HTR-8/SVneo (cell line): ENCODE measurements around the gene DOK7.

Source experiments
- DNase-seq: peaks from one replicate; pipeline ENCODE4 v3.0.0; 2011; ENCODE audit warnings: low spot score, mixed read lengths; ENCODE audit not compliant: insufficient read length
- FAIRE-seq: peaks from 2 replicates; lab custom pipeline; 2011; peaks lifted over from hg19 to GRCh38; lab: Jason Lieb, UNC

Gene DOK7

DNA sequence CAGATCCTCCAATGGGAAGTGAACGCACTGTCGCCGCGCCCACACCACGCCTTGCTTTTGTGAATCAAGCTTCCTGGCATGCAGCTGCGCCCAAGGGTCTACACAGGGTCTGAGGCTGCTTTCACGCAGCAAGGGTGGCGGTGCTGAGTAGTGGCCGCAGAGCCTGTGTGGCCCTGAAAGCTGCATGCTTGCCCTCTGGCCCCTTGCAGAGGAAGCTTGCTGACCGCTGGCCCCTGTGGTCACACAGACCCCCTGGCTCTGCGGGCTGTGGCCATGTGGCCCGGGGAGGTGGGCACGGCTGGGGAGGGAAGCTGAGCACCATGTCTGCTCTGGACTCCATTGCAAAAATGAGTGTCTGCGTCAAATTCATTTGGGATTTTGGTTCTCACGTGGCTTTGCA is 8.8 kb downstream of the DOK7 start:
- no peak for FAIRE-seq
- DNase-seq, result no peak

DNA sequence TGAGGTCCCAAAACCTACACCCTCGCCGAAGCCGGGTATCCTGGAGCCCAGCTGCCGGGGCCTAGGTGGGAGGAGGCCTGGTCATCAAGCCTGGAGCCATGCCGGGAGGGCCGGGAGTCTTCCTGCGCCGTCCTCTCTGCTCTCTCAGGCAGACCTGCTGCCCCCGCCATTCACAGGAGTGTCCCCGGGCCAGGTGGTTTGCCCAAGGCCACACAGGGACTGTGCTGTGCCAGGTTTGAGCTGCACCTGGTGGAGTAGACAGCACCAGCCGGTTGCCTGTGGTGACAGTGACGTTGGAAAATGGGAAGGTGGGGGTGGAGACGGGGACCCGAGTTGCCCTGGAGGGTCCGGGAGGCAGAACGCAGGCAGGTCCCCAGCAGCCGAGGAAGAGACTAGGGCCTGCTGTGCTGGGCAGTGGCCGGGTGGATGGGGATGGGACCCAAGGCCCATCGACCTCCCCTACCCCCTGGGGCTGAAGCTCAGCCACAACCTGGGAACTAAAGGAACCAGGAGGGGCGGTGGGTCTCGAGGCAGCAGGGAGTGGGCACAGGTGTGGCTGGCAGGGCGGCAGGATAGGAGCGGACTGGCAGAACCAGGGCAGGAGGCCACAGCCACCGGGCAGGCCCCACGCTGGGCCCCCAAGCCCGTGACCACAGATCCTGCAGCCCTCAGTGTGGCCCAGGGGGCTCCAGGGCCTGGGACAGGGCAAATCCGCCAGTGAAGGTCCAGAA is 9.5 kb downstream of the DOK7 start:
- DNase-seq, result no peak
- FAIRE-seq, result no peak

DNA sequence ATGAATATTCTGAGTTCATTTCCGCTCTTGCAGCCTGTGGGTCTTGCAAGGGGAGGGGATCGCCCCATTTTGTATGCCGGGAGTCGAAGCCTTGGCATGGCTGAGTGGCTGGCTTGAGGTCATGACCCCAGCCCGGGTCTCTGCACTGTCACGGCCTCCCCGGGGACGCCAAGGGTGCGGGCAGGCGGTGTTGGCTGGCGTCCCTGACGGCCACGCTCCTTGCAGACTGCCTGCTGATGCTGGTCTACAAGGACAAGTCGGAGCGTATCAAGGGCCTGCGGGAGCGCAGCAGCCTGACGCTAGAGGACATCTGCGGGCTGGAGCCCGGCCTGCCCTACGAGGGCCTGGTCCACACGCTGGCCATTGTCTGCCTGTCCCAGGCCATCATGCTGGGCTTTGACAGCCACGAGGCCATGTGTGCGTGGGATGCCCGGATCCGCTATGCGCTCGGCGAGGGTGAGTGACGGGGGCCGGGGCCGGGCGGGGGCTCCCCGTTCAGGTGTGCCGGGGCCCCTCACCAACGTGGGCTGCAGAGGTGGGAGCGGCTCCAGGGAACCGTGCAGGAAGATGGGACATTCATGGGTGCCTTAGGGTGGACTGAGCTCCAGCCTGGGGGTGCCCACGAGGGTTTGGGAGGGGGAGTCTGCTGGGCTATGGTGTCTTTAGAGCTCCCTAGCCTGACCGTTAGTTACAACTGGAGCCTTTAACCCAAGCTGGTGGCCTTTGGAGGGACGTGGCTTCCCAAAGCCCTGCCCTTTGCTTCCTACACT is 10.3 kb downstream of the DOK7 start:
- DNase-seq, result no peak
- no peak for FAIRE-seq

DNA sequence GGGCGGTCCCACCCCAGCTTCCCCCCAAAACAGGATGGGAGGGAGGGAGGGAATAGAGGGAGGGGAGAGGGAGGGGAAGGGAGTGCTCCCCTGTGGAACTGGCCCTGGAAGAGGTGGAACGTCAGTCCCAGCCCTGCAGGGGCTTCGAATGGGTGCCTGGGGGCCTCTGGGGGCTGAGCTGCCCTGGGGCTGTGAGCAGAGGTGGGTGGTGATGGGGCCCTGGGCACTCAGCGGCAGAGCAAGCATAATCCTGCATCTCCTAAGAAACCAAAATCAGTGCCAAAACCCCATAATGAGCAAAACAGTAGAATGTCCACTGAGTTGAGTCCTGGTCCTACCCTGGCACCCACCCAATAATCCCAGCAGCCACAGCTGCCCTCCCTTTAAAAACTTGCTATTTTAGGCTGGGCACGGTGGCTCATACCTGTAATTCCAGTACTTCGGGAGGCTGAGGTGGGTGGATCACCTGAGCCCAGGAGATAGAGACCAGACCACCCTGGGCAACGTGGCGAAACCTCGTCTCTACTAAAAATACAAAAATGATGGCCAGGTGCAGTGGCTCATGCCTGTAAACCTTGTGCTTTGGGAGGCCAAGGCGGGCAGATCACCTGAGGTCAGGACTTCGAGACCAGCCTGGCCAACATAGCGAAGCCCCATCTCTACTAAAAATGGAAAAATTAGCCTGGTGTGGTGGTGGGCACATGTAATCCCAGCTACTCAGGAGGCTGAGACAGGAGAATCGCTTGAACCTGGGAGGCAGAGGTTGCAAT is 11.1 kb downstream of the DOK7 start:
- no peak for FAIRE-seq
- DNase-seq, result no peak

DNA sequence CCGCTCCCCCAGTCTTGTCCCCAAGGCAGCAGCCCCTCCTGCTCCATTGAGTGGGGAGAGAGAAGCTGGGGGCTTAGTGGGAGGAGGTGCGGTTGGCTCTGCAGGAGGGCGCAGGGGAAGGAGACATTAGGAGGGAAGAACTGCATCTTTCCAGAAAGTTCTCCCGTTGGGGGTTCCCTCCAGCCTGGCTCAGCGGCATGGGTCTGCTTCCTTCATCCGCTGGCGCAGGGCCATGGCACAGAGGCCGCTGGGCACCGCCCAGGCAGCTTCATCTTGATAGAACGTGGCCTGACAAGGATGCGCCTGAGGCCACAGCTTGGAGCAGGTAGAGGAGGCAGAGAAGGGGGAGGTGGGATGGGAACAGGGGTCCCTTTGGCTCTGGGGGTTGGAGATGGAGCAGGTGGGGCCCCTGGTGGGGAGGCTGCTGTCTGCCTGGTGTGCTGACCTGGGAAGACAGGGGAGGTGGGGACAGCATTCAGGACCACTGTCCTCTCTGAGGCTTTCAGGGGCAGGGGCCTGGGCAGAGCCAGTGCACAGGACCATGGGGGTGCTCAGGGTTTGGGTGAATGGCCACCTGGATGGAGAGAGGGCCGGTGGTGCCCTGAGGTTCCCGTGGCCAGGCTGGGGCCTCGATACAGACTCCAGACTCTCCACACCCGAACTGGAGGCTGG is 12.1 kb downstream of the DOK7 start:
- FAIRE-seq (no peak), DNase-seq (no peak)

DNA sequence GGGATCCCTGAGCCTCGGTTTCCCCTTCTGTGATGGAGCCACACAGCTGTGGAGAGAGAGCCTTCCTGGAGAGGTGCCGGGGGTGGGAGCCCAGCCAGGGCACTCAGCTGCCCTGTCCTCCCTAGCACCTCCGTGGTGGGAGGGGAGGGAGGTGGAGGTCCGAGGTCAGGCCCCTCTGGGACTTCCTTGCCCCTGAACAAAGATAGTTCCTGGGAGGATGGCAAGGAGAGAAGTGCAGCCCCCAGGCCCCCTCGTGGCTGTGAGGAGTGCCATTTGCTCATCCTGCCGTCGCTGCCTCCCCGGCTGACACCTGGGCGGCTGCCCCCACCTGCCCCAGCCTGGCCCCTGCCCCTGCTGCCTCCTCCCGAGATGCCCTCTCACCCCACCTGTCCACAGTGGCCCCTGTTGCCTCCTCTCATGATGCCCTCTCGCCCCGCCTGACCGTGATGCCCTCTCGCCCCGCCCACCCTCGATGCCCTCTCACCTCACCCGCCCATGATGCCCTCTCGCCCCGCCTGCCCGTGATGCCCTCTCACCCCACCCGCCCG is 12.7 kb downstream of the DOK7 start:
- FAIRE-seq, result no peak
- no peak for DNase-seq

DNA sequence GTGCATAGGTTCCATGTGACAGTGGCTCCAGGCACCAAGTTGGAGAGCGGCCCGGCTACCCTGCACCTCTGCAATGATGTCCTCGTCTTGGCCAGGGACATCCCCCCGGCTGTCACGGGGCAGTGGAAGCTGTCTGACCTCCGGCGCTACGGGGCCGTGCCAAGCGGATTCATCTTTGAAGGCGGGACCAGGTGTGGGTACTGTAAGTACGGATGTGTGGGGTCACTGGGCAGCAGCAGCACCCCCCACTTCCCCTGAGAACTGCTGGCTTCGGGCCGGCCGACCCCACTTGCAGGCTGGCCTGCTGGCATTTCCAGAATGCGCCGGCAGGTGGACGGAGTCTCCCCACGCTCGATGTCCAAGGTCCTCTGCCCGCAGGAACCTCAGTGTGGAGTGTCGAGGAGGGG is 13.2 kb downstream of the DOK7 start:
- no peak for FAIRE-seq
- DNase-seq, result no peak

DNA sequence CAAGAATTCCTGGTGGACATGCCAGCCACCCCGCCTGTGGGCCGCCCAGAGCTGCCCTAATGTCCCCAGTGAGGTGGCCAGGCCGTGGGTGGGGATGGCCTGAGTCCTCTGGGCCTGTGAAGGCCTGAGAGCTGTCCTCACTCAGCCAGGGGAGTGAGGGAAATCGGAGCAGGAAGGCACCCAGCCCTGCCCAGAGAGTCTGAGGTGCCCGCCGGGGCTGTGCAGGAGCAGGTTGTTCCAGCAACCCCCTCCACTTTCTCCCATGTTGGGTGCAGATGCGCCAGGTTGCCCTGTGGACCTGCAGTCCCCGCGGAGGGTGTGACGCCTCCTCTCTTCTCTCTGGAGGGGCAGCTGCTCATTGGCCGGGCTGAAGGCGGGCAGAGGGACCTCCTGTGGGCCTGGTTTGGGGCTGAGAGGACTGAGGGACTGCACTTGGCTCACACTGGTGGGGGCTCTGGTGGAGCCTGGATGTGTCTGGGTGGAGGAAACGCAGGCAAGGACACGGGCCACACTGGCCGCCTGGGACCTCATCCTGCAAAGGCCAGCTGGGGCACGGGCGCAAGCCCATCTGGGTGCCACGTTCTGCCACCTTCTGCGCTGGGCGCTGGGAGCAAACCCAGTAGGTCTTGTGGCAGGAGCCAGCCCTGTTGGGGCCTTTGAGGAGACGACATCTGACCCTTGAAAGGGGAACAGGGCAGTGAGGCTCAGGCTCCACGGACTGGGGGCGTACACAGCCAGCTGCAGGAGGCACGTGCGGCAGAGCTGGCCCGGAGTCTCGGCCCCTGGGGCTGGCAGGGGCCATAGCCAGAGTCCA is 14.0 kb downstream of the DOK7 start:
- DNase-seq, result no peak

DNA sequence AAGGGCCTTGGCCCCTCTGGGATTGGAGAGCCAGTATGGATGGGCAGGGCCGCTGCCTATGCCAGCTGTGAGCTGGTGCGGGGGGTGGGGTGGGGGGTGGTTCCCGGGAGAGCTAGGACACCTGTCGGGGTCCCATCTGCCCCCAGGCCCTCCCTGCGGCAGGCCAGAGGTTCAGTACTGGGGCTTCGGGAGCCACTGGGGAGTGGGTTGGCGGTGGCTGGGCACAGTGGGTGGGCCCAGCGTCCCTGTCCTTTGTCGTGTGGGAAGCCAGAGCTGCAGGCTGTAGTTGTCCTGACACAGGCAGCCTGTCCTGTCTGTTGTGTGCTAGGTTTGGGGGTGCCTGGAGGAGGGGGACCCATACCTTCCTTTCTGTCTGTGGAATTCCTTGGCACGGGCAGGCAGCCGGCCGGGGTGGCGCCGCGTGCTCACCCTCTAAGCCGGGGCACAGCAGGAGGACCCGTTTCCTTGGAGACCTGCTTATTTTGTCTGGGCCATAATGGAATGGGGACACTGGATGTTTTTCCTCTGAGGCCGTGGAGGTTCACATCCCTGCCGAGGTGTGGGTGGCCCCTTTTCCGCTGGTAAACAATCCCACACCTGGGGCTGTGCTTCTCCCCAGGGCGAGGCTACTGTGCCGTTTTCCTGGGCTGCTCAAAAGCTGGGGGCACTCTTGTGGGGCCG is 14.8 kb downstream of the DOK7 start:
- FAIRE-seq (no peak), DNase-seq (no peak)

More for the DNA sequence above, 14.0 kb downstream of the DOK7 start:
- FAIRE-seq, result no peak

DNA sequence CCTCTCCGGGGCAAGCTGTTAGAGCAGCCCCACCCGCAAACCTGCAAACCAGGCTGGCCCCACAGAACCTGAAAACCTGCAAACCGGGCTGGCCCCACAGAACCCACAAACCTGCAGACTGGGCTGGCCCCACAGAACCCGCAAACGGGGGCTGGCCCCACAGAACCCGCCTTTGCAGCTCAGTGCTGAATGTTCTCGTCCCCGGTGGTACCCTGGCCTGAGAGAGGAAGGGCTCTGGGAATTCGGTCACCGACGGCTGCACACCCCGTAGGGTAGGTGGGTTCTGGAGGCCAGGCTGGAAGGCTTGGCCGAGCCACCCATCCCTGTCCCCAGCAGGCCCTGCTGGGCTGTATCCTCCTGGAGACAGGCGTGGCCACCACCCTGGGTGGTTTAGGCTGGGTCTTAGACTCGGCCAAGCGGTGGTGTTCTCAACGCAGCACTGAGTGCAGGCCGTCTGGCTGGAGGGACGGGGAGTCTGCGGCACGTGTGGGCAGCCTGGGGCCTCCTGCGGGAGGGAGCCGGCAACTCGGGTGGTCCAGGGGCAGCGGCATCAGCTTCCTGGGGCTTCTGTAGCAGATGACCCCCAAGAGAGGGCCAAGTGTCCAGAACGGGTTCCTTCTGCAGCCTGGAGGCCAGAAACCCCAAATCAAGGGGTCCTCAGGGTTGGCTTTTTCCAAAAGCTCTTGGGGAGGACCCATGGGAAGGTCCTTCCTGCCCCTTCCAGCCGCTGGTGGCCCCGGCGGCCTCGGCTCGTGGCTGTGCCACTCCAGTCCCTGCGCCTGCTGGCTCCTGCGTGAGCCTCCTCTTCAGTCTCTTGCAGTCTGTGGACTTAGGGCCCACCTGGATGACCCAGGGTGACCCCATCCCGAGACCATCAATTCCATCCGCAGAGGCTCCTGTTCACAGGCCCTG is 15.6 kb downstream of the DOK7 start:
- no peak for DNase-seq
- FAIRE-seq, result no peak

DNA sequence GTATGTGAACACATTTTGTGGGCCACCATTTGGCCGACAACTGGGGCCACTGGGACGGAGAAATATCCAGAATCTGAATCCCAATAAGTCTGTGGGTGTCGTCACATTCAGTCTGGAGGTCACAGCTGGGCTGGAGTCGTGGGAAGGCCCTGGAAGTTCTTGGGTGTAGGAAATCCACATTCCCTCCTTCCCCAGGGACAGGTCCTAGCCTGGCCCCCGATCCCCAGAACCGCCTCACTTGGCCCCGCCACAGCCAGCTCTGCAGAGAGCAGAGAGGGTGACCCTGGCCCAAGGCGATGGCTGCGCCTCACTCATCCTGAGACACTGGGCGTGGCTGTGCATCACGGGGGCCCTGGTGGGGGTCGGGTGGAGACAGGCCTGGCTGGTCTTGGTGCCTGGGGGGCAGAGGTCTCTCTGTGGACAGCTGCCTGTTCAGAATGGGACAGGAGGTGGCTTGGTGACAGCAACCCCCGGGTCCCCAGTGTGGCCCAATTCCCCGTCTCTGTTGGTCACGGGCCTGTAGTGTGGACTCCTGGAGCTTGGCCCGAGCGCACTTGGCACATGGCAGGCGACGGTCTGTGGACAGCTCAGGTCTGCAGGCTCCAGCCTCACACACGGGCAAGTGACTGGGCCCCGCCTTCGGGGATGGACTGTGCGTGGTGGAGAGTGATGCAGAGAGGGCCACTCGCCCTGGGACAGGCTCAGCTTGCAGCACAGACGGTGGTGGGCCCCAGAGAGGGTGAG is 16.4 kb downstream of the DOK7 start:
- DNase-seq (no peak), FAIRE-seq (no peak)

DNA sequence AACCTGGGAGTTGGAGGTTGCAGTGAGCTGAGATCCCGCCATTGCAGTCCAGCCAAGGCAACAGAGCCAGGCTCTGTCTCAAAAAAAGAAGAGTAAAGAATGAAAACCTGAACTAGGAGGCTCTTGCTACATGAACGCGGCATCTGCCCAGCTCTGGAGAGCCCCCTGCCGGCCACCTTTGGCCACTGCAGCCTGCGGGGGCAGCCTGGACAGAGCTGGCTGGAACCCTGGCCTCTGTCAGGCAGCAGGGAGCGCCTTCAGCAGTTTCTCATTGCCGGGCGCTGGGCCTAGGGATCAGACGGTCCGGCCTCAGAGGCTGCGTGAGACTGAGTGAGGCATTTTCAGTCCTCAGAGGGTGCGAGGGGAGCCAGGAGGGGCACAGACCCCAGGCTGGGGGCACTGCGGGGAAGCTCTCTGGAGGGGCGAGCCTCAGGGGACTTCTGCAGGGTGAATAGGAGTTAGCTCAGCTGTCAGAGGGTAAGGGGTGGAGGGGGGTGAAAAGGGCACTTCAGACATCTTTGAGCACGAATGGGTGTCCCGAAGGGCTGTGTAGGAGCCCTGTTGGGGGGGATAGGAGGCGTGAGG is 17.5 kb downstream of the DOK7 start:
- FAIRE-seq (no peak), DNase-seq (peak; percentile 90)

DNA sequence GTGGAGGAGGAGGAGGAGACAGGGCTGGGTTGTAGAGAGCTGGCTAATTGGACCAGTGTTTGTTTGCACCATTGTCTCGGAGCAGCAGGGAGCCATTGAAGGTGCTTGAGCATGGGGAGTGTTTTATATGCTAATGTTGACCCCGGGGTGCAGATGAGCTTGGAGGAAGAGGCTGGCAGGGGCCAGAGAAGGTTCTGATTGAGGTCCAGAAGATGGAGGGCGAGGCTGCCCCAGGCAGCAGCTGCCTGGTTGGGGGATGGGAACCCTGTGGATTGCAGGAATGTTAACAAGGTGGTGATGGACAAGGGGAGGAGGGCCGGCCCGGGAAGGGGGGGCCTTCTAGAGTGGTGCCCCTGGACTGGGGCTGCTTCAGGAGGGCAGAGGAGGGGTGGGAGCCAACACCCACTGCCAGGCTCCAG is 18.0 kb downstream of the DOK7 start:
- no peak for DNase-seq
- FAIRE-seq, result no peak

DNA sequence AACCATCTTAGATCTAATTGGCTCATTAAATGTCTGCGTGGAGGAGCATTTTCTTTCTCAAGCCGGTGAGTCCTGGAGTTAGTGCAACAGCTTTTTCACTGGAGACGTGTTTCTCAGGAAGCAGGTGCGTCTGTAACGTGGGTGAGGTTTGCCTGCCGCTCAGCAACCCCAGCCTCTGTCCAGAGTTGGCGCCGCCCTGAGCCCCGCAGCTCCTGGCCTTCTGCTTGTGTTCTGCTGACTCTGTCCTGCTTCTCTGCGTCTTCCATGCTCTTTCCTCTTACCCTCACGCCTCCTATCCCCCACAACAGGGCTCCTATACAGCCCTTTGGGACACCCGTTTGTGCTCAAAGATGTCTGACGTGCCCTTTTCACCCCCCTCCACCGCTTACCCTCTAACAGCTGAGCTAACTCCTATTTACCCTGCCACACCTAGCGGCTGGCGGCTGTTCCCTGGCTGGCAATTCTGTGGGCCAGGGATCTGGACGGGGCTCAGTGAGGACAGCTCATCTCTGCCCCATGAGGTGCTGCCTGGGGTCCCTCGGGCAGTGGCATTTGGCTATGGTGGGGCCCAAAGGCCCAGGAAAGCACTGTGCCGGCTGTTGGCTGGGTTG is 18.8 kb downstream of the DOK7 start:
- FAIRE-seq, result no peak
- no peak for DNase-seq

DNA sequence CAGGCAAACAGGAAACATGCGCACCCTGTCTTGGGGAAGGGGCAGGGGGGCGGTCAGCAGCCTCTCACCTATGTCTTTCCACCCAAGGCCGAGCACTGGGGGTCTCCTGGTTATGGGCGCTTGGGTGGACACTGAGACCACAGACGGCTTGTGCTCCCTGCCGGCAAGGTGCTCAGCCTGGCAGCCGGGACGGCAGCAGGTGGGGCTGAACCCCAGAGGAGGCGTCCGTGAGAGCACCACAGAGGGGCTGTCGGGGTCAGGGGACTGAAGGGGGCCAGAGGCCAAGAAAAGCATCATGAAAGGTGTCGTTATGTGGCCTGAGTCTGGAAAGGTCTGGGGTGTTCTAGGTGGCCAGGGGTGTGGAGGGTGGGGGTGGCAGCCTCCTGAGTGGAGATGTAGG is 19.6 kb downstream of the DOK7 start:
- FAIRE-seq, result no peak
- DNase-seq, result no peak

DNA sequence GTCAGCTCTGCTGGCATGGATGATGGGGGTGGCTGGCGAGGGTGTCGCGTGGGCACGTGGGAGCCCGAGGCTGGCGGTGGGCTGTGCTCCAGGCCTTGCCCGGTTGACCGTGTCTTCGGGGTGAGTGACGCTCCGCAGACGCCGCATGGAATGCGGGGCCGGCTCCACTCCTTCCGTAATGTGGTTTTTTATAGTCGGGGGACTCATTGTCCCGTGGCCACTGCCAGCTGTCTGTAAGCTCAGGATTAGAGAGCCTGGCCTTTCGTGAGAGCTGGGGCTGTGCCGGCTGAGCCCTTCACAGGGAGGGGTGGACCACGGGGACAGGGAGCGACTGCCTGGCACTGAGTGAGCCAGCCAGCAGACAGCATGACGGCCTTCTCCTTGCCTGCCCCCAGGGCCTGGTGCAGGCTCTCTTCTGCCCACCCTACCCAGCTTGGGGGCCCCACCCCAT is 20.4 kb downstream of the DOK7 start:
- FAIRE-seq, result no peak
- no peak for DNase-seq
